Osteocyte (in vitro differentiated cells): ENCODE data around the gene MEGF10. TPM values are rescaled to one million over a fixed set of nuclear protein-coding genes. Genes with fewer than 3 reads are reported as not detected.

ENCODE experiments used
- DNase-seq: peaks from one replicate; pipeline ENCODE4 v3.0.0; 2021; ENCODE audit warnings: mixed read lengths; ENCODE audit not compliant: unreplicated experiment; ENCODE audit errors: extremely low spot score
- H3K27ac Mint-ChIP-seq: one replicate; pipeline ENCODE4 v1.8.0; 2021; ENCODE audit warnings: mild to moderate bottlenecking, mixed read lengths; ENCODE audit not compliant: unreplicated experiment
- H3K27me3 Mint-ChIP-seq: one replicate; pipeline ENCODE4 v1.8.0; 2021; ENCODE audit warnings: mixed read lengths; ENCODE audit not compliant: unreplicated experiment
- H3K36me3 Mint-ChIP-seq: one replicate; pipeline ENCODE4 v1.8.0; 2021; ENCODE audit warnings: mixed read lengths; ENCODE audit not compliant: unreplicated experiment
- H3K4me1 Mint-ChIP-seq: one replicate; pipeline ENCODE4 v1.8.0; 2021; ENCODE audit warnings: mixed read lengths; ENCODE audit not compliant: unreplicated experiment
- H3K4me3 Mint-ChIP-seq: one replicate; pipeline ENCODE4 v1.8.0; 2021; ENCODE audit warnings: mild to moderate bottlenecking, moderate library complexity, mixed read lengths; ENCODE audit not compliant: unreplicated experiment
- H3K9me3 Mint-ChIP-seq: one replicate; pipeline ENCODE4 v1.8.0; 2021; ENCODE audit warnings: mixed read lengths; ENCODE audit not compliant: unreplicated experiment
- total RNA-seq: library from RNA; stranded (reverse); gene quantifications from 2 replicates; pipeline ENCODE4 v1.2.1, GENCODE V29; 2021
- TF ChIP-seq, protein P1 (sequence below): fragments of 200-600 bp; sonication (generic); IDR thresholded peaks from 2 replicates; pipeline ENCODE4 v1.5.0; 2021; ENCODE audit warnings: antibody characterized with exemption, mild to moderate bottlenecking, moderate library complexity

Gene MEGF10
- total RNA-seq, 1 donor from 2014 or later, result 39.8 TPM

DNA sequence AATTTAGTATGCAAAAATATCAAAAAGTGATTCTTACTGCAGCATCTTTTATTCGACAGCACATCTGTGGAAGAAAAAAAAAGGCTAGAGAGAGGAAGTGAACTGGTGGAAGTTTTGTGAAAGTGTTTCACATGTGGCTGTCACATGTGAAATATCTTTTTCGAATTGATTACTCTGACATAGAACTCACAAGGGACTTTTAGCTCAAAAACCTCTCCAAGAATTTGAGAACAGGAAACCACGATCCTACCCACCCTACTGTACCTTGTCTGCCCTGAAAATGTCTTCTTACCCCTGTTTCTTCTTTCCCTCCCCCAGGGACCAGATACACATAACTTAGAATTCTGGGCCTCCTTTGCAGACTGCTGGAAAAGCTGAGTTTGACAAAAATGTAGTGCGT, 120.4 kb downstream of the MEGF10 start:
- no peak for DNase-seq
- H3K27me3 Mint-ChIP-seq, result no peaks in the 10 kb centered on the region

GRCh38 chr5:127411381-127411780, 120.8 kb downstream of the MEGF10 start:
- no peak for DNase-seq
- H3K4me1 Mint-ChIP-seq, result peaks cover 29% of the 10 kb centered on the region
- no peaks in the 10 kb centered on the region for H3K9me3 Mint-ChIP-seq
- peaks cover 18% of the 10 kb centered on the region for H3K36me3 Mint-ChIP-seq
- H3K4me3 Mint-ChIP-seq, result no peak overlapping the region
- TF ChIP-seq, protein P1, sequence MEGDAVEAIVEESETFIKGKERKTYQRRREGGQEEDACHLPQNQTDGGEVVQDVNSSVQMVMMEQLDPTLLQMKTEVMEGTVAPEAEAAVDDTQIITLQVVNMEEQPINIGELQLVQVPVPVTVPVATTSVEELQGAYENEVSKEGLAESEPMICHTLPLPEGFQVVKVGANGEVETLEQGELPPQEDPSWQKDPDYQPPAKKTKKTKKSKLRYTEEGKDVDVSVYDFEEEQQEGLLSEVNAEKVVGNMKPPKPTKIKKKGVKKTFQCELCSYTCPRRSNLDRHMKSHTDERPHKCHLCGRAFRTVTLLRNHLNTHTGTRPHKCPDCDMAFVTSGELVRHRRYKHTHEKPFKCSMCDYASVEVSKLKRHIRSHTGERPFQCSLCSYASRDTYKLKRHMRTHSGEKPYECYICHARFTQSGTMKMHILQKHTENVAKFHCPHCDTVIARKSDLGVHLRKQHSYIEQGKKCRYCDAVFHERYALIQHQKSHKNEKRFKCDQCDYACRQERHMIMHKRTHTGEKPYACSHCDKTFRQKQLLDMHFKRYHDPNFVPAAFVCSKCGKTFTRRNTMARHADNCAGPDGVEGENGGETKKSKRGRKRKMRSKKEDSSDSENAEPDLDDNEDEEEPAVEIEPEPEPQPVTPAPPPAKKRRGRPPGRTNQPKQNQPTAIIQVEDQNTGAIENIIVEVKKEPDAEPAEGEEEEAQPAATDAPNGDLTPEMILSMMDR, result no peak
- H3K27ac Mint-ChIP-seq, result peak overlapping the region; percentile 27
- no peaks in the 10 kb centered on the region for H3K27me3 Mint-ChIP-seq

More for the DNA sequence above, 120.4 kb downstream of the MEGF10 start:
- no peak overlapping the region for H3K4me3 Mint-ChIP-seq
- H3K9me3 Mint-ChIP-seq, result no peaks in the 10 kb centered on the region
- TF ChIP-seq, protein P1, result no peak
- peak overlapping the region; percentile 27 for H3K27ac Mint-ChIP-seq
- peaks cover 18% of the 10 kb centered on the region for H3K36me3 Mint-ChIP-seq
- peaks cover 33% of the 10 kb centered on the region for H3K4me1 Mint-ChIP-seq

- no peaks in the 10 kb centered on the region for H3K9me3 Mint-ChIP-seq
Observed at GRCh38 chr5:127412698-127413097, 122.1 kb downstream of the MEGF10 start.

GRCh38 chr5:127415034-127415433, 124.4 kb downstream of the MEGF10 start:
- H3K27ac Mint-ChIP-seq, result no peak overlapping the region
- peaks cover 16% of the 10 kb centered on the region for H3K36me3 Mint-ChIP-seq
- TF ChIP-seq, protein P1, result no peak
- DNase-seq, result no peak
- no peak overlapping the region for H3K4me3 Mint-ChIP-seq
- H3K4me1 Mint-ChIP-seq, result peaks cover 16% of the 10 kb centered on the region
- H3K27me3 Mint-ChIP-seq, result no peaks in the 10 kb centered on the region
- H3K9me3 Mint-ChIP-seq, result no peaks in the 10 kb centered on the region

More at GRCh38 chr5:127412698-127413097, 122.1 kb downstream of the MEGF10 start:
- H3K36me3 Mint-ChIP-seq, result peaks cover 17% of the 10 kb centered on the region
- H3K4me3 Mint-ChIP-seq, result no peak overlapping the region
- H3K4me1 Mint-ChIP-seq, result peaks cover 24% of the 10 kb centered on the region
- no peak overlapping the region for H3K27ac Mint-ChIP-seq
- no peaks in the 10 kb centered on the region for H3K27me3 Mint-ChIP-seq
- DNase-seq, result no peak
- TF ChIP-seq, protein P1, result no peak

GRCh38 chr5:127416906-127417305, 126.3 kb downstream of the MEGF10 start:
- H3K4me1 Mint-ChIP-seq, result peaks cover 3% of the 10 kb centered on the region
- H3K27me3 Mint-ChIP-seq, result no peaks in the 10 kb centered on the region
- H3K9me3 Mint-ChIP-seq, result no peaks in the 10 kb centered on the region
- peaks cover 9% of the 10 kb centered on the region for H3K36me3 Mint-ChIP-seq
- no peak for DNase-seq
- no peak overlapping the region for H3K4me3 Mint-ChIP-seq
- H3K27ac Mint-ChIP-seq, result no peak overlapping the region
- TF ChIP-seq, protein P1, result no peak
